ENCODE measurements around the gene RPL7A. TPM values are rescaled to one million over a fixed set of nuclear protein-coding genes. Genes with fewer than 3 reads are reported as not detected.
"Not testable (repeated sequence)": the region's sequence is repeated elsewhere in the genome, so short reads cannot be mapped to it uniquely, and the experiment has no call there.

RPL7A gene
- total RNA-seq, 4 donors from 2014 or later = 1,757 to 2,575 (median 2,004) TPM

DNA sequence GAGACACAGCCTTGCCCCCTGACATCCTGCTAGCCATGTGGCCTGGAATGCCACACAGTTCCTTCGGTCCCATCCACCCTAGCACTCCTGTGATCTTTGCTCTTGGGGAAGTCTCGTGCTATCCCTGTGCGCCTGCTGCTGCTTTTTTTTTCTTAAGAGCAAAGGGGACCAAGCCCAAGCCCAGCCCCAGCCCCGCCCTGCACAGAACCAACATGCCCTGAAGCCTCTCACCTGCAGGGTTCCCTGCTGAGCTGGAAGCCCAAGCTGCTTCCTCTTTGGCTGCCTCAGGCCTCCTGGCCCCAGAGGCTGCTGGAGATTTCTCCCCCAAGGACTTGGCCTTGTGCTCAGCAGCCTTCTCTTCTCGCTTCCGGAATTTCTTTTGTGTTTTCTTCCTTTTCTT lies 13.9 kb upstream of the RPL7A start:
- WGBS, 2 donors = 89 to 93% methylated on average over 6 of the region's 6 CpGs

DNA sequence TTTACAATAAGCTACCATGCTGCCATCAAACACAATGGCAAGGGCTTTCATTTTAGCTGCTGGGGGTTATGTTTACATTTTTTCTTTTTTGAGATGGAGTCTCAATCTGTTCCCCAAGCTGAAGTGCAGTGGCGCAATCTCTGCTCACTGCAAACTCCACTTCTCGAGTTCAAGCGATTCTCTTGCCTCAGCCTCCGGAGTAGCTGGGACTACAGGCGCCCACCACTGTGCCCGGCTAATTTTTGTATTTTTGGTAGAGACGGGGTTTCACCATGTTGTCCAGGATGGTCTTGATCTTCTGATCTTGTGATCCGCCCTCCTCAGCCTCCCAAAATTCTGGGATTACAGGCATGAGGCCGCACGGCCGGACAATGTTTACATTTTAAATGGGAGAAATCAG lies 13.1 kb upstream of the RPL7A start:
- H3K4me3 ChIP-seq = peak overlapping the region; percentile 66 to 95 (median 83)

More for the DNA sequence above, 13.9 kb upstream of the RPL7A start:
- Histone ChIP-seq H3K27ac (no peak overlapping the region), H3K4me1 (peaks cover 0 to 36% (median 24%) of the 10 kb centered on the region in 4 donors), H3K36me3 (peaks cover 4 to 62% (median 31%) of the 10 kb centered on the region in 3 donors), H3K27me3 (no peaks in the 10 kb centered on the region), H3K4me3 (no peak overlapping the region), H3K9me3 (no peaks in the 10 kb centered on the region)
- DNase-seq (ENCODE audit: low spot score in 2 of 2) = no peak
- no peak for TF ChIP-seq POLR2A (IDR thresholded peaks at IDR 0.05)
- TF ChIP-seq EP300 (IDR thresholded peaks at IDR 0.05) = no peak
- TF ChIP-seq CTCF (IDR thresholded peaks at IDR 0.05) = no peak

DNA sequence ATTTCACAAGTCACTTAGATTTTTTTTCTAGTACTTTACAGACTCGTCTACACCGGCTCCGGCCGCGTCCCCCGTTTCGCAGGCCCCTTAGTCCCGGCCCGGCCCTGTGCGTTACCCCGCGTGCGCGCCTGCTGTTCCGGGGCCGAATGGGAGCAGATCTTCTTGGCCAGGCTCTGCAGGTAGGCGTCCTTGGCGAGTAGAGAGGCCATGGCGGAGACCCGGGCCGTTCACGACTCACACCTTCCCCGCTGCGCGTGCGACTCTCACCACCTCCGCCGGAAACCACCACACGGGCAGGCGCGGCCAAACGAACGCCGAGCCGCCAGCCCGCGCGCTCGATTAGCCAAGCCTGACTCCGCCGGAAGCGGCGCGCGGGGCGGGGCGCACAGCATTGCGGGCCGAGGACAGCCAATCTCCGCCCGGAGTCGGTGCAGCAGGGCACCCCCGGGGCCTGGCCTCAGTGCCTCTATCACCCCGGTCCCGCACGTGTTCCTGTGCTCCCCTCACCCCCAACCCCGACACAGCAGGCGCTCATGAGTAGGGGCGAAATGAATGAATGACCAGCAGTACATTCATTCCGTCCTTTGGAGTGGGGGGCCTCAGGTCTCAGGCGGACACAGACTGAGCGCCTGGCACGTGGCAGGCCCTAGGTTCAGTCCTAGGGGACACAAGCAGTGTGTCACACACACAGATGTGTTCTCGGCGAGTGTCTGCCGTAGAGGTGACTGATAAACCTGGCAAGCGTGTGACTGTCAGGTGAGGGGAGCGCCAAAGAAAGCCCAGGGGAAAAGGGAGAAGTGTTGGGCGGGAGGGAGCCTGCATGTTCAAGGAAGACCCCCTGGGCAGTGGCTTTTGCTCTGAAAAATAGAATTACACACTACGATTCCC lies 11.8 kb upstream of the RPL7A start, which contains the start of gene SURF6:
Gene SURF6 (minus strand): TSS at position 265 of the 888 bp plus-strand sequence. CDS start 56 bp downstream, at position 209.
- peak within 1 kb of the TSS; percentile 66 to 95 (median 83) for H3K4me3 ChIP-seq
- peaks cover 0 to 41% (median 24%) of the 10 kb centered on the region in 4 donors for H3K4me1 ChIP-seq
- 3 to 5% methylated on average over 44 to 46 of the region's 70 CpGs for WGBS, 2 donors
- H3K27ac ChIP-seq = peak within 1 kb of the TSS in 3 of 4 donors; percentile 51 to 81 (median 78)
- TF ChIP-seq CTCF (IDR thresholded peaks at IDR 0.05) (peak in 2 of 5 experiments; percentile 27 to 63), POLR2A (IDR thresholded peaks at IDR 0.05) (peak in 1 of 2 donors; percentile 38), EP300 (IDR thresholded peaks at IDR 0.05) (peak; percentile 77 to 93)
- no peaks in the 10 kb centered on the region for H3K27me3 ChIP-seq
- DNase-seq (ENCODE audit: low spot score in 2 of 2) = peak; percentile 72 to 77
- peaks cover 4 to 61% (median 31%) of the 10 kb centered on the region in 3 donors for H3K36me3 ChIP-seq
- H3K9me3 ChIP-seq = no peaks in the 10 kb centered on the region

More for the DNA sequence above, 13.1 kb upstream of the RPL7A start:
- peaks cover 4 to 61% (median 31%) of the 10 kb centered on the region in 3 donors for H3K36me3 ChIP-seq
- not testable (repeated sequence) for H3K27me3 ChIP-seq; H3K9me3 ChIP-seq; DNase-seq (ENCODE audit: low spot score in 2 of 2)
- H3K4me1 ChIP-seq = peaks cover 0 to 36% (median 24%) of the 10 kb centered on the region in 4 donors
- H3K27ac ChIP-seq = peak overlapping the region in 1 of 4 donors; percentile 78
- WGBS, 2 donors = 82% methylated on average over 11 of the region's 11 CpGs

DNA sequence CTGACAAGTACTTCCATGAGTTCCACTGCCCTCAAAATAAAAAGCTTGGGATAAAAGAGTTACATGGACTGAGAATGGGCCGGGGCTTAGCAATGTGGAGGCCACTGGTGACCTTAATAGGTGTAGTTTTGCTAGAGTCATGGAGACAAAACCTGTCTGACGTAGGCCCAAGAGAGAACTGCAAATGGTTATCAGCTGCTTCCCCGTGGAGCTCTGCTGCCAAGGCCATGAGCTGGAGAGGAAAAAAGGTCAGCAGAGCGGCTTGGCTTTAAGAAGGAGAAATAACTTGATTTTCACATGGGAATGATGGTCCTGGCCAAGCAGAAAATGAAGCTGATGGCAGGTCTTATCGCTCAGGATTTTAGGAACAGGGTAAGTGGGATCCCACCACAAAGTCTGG lies 8.4 kb upstream of the RPL7A start:
- H3K9me3 ChIP-seq = no peaks in the 10 kb centered on the region
- TF ChIP-seq CTCF (IDR thresholded peaks at IDR 0.05) (no peak), POLR2A (IDR thresholded peaks at IDR 0.05) (no peak), EP300 (IDR thresholded peaks at IDR 0.05) (no peak)
- peaks cover 0 to 31% (median 14%) of the 10 kb centered on the region in 4 donors for H3K4me1 ChIP-seq
- no peak overlapping the region for H3K4me3 ChIP-seq
- peak overlapping the region in 1 of 4 donors; percentile 0 for H3K27ac ChIP-seq
- H3K27me3 ChIP-seq = no peaks in the 10 kb centered on the region
- peaks cover 0 to 61% (median 6%) of the 10 kb centered on the region in 3 donors for H3K36me3 ChIP-seq
- WGBS, 2 donors = 60 to 72% methylated on average over 5 of the region's 5 CpGs
- DNase-seq (ENCODE audit: low spot score in 2 of 2) = no peak

DNA sequence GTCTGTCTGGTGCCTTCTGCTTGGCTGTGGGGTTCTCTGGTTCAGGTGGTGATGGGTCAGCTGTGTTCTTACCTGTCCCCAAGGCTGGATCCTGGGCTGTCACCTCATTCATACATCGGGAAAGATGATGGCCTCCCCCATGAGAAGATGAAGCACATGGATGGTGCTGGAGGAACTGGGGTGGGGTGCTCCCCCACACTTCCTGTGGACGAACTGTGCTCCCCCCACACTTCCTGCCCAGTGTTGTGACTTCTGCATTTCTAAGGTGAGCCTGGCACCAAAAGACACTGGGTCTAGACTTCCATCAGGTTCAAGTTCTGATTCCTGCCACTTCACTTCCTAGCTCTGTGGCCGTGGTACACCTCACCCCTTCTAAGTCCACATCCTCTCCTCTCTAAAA lies 7.8 kb upstream of the RPL7A start:
- 70 to 95% methylated on average over 2 to 3 of the region's 3 CpGs for WGBS, 2 donors
- Histone ChIP-seq H3K4me3 (no peak overlapping the region), H3K4me1 (peaks cover 0 to 30% (median 8%) of the 10 kb centered on the region in 4 donors), H3K36me3 (peaks cover 0 to 66% (median 6%) of the 10 kb centered on the region in 3 donors), H3K27me3 (no peaks in the 10 kb centered on the region), H3K9me3 (no peaks in the 10 kb centered on the region), H3K27ac (peak overlapping the region in 1 of 4 donors; percentile 0)
- no peak for TF ChIP-seq CTCF (IDR thresholded peaks at IDR 0.05)
- no peak for TF ChIP-seq POLR2A (IDR thresholded peaks at IDR 0.05)
- no peak for TF ChIP-seq EP300 (IDR thresholded peaks at IDR 0.05)
- no peak for DNase-seq (ENCODE audit: low spot score in 2 of 2)

Data from tibial nerve (tissue), 4 donors.